HG03025 (cell line): Measurements from ENCODE around the gene PKP1.
"Not testable (repeated sequence)": the region's sequence is repeated elsewhere in the genome, so short reads cannot be mapped to it uniquely, and the experiment has no call there.

Source experiments
- ATAC-seq: cut with Tn5 transposase; IDR thresholded peaks from one replicate; pipeline ENCODE4 v1.9.1; 2021; ENCODE audit warnings: mild to moderate bottlenecking, moderate library complexity; ENCODE audit not compliant: unreplicated experiment, low FRiP score

Gene PKP1, protein sequence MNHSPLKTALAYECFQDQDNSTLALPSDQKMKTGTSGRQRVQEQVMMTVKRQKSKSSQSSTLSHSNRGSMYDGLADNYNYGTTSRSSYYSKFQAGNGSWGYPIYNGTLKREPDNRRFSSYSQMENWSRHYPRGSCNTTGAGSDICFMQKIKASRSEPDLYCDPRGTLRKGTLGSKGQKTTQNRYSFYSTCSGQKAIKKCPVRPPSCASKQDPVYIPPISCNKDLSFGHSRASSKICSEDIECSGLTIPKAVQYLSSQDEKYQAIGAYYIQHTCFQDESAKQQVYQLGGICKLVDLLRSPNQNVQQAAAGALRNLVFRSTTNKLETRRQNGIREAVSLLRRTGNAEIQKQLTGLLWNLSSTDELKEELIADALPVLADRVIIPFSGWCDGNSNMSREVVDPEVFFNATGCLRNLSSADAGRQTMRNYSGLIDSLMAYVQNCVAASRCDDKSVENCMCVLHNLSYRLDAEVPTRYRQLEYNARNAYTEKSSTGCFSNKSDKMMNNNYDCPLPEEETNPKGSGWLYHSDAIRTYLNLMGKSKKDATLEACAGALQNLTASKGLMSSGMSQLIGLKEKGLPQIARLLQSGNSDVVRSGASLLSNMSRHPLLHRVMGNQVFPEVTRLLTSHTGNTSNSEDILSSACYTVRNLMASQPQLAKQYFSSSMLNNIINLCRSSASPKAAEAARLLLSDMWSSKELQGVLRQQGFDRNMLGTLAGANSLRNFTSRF

DNA sequence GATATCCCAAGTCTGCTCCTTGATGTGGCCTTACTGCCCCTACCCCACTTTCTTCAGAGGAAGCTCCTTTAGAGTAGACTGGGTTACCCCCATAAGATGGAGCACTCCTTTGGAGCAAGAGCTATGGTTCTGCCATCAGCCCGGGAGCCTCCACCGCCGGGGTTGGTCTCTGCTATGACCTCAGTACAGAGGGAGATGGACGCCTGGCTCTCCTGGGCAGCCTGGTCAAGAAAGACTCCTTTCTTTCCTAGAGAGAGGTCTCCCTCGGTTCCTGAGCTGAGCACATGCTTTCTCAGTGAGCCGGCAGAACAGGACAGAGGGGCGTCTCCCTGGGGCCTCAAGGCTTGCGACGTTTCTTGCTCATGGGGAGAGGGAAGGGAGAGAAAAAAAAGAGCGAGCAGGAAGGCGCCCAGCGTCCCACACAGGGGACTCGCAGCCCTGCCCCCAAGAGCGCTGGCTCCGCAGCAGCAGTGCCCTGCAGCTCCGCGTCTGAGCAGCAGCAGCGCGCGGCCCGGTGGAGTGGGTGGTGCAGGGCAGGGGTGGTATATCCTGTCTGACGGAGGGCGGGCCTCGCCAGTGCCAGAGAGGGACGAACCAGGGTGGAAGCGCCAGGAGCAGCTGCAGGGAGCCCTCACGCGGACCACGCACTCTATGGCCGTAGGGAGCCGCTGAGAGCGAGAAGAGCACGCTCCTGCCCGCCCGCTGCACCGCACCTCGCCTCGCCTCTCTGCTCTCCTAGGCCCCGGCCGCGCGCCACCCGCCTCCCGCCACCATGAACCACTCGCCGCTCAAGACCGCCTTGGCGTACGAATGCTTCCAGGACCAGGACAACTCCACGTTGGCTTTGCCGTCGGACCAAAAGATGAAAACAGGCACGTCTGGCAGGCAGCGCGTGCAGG, at the start of gene PKP1:
TSS of gene PKP1 (plus strand) at position 576 of the 899 bp plus-strand sequence. CDS start at position 773, 197 bp downstream.
- ATAC-seq, result no peak

DNA sequence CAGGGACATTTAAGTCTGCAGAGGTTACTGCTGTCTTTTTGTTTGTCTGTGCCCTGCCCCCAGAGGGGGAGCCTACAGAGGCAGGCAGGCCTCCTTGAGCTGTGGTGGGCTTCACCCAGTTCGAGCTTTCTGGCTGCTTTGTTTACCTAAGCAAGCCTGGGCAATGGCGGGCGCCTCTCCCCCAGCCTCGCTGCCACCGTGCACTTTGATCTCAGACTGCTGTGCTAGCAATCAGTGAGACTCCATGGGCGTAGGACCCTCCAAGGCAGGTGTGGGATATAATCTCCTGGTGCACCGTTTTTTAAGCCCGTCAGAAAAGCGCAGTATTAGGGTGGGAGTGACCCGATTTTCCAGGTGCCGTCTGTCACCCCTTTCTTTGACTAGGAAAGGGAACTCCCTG, 43.7 kb upstream of the PKP1 start:
- not testable (repeated sequence) for ATAC-seq

DNA sequence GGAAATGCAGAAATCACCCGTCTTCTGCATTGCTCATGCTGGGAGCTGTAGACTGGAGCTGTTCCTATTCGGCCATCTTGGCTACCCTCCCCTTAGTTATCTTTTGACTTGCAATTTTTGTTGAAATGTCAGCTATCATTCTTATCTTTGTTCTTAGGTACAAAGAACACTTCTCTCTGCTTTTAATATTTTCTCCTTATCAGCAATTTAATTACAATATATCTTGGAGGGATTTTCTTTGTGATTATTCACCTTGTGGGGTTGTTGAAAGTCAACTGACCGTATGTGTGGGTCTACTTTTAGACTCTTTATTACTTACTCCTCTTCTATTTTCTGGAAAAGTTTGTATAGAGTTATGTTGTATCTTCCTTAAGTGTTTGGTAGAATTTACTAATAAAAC, 43.1 kb upstream of the PKP1 start:
- ATAC-seq, result no peak

DNA sequence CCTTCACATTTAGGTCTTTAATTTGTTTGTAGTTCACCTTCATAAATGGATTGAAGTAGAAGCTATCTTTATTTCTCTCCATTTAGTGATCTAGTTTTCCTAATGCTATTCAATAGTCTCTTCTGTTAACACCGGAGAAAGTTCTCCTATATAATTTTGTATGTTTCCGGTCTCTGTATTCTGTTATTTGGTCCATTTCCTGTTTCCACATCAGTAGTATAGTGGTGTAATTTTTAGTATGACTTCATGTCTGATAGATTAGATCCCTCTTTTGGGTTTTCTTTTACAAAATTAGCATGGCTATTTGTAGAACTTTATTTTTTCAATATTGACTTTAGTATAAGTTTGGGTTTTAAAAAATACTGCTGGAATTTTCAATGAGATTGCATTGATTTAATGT, 41.6 kb upstream of the PKP1 start:
- no peak for ATAC-seq

DNA sequence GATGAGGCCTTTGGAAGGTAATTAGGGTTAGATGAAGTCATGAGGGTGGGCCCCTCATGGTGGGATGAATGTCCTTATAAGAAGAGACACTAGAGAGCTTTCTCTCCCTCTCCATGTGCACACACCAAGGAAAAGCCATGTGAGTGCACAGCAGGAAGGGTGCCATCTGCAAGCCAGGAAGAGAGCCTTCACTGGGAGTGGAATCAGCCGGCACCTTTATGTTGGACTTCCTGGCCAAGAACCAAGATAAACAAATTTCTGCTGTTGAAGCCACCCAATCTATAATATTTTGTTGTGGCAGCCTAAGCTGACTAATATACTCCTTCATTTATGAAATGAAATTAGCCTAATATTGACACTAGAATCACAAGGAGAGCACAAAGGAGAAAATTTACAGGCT, 38.2 kb upstream of the PKP1 start:
- ATAC-seq, result no peak

DNA sequence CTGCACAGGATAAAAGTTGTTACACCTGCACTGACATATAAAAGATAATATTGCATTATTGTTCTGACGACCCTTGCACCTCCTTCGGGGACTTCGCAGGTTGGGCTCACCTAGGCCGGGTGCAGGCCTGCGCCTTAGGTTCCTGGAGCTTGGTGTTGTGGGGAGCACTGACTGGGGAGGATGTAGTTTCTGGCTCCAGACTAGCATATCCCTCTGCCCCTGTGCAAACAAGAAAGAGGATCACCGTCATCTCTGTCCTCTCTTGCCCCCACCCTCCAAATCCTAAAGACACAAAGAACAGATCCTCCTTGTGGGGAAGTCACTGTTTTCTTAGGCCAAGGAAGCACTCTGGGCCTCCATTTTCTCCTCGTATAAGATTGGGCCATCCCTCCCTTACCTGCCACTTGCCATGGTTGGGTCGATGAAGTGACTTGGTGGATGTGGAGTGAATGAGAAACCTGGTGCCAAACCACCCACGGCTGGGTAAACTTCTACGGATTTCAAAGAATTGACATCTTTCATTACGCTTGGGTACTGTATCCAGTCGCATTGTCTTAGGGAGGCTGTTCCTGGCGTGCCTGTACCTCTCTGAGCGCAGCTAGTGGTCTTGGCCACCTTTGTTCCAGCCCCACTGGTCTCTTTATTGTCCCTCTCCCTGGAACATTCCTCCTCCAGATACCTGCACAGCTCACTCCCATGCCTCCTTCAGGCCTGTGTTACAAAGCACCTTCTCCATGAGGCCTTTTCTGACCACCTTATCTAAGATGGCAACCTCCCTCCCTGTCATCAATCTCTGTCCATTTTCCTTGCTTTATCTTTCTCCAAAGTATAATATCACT, 34.4 kb upstream of the PKP1 start:
- no peak for ATAC-seq

DNA sequence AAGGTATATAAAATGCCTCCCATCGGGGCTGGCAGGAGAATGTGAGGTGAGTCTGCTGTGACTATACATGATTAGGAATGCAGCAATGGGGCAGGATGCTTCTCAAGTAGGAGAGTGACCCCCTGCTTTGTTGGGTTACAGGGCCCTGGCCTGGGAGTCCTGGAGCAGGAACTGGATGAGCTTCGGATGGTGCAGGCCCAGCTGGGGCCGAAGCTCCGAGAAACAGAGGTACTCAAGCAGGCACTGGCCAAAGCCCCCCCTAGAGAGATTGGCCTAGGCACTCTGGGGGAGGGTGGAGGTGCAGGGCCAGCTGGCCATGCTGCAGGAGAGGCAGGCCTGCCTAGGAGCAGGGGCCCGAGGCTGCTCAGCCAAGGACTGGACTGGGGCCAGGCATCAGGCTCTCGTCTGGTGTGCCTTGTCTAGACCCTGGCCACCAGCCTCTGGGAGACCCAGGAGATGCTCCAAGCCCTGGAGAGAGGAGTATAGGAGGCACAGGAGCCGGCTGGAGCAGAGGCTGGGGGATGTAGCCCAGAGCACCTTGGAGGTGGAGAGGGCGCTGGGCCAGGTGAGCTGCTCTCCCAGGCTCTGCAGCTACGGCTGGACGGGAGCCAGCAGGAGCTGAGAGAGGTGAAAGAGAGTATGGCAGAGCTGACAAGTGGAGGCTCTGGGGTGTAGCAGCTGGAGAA, 32.8 kb upstream of the PKP1 start:
- ATAC-seq, result no peak

DNA sequence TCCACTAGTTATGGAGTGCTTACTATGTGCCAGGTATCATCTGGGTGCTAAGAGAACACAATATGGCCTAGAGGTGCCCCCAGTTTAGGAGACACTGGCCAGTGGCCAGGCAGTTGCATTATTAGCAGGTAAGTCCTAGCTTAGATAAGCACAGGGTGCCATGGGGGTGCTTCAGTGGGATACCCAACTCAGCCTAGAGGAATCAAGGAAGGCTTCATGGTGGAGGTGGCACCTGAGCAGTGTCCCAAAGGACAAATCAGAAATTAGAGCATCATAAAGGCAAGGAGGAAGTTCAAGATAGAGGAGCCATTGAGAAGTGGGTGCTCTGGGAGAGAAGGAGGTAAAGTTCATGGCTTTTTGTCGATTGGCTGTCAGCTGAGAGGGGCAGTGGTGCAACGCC, 31.9 kb upstream of the PKP1 start:
- ATAC-seq, result no peak

DNA sequence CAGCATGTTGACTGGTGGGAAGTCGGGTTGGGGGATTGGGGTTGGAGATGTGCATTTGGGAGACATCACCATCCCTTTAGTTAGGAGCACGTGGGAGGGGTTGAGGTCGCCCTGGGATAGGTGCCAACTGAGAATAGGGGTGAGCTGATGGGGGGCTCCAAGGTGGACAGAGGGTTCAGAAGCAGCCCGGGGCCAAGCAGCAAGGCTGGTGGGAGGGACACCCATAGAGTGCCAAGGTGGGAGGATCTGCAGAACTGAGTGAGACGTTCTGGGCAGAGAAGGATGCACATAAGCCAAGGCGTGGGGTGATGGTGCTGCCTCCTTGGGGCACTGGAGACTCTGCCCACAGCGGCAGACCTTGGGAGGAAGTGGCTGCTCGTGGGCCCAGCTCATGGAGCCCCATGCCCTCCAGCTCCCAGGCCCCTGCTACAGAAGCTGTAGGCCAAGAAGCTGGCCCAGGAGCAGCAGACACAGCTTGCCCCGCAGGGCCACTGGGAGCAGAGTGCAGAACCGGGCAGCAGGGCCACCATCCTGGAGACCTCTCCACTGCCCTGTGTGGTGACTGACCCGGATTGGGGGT, 31.4 kb upstream of the PKP1 start:
- ATAC-seq, result no peak

DNA sequence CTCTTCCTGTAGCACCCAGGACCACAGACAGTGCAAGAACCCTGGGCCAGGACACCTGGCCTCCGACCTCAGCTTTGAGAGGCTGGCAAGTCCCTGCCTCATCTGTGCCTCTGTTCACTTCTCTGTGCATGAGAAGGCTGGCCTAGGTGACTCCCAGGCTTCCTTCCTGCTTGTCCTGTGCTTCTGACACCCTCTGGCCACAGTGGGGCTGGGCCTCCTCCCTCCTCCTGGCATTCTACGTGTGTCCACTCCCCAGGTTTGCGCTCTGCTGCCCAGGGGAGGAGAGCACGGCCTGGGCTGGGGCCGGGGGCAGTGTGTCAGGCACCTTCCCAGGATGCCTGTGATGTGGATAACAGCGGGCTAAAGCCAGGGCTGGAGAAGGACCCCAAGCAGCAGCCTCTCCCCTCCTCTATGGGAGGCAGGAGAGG, 30.3 kb upstream of the PKP1 start:
- ATAC-seq, result no peak

DNA sequence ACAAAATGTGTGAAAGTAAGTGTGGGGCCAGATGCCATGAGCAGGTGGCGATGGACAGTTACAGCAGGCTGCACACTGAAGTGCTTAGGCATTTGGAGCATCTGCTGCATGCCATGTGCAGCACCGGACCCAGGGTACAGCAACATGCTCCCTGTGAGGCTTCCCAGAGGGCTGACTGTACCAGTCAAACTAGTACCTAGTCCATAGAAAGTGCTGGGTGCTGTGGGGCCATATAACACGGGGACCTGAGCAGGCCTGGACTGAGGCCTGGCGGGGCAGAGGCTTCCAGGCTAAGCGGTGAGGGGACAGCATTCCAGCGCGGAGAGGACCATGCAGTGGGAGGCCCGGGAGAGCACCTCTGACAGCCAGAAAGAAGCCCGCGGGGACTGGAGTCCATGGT, 29.9 kb upstream of the PKP1 start:
- no peak for ATAC-seq

DNA sequence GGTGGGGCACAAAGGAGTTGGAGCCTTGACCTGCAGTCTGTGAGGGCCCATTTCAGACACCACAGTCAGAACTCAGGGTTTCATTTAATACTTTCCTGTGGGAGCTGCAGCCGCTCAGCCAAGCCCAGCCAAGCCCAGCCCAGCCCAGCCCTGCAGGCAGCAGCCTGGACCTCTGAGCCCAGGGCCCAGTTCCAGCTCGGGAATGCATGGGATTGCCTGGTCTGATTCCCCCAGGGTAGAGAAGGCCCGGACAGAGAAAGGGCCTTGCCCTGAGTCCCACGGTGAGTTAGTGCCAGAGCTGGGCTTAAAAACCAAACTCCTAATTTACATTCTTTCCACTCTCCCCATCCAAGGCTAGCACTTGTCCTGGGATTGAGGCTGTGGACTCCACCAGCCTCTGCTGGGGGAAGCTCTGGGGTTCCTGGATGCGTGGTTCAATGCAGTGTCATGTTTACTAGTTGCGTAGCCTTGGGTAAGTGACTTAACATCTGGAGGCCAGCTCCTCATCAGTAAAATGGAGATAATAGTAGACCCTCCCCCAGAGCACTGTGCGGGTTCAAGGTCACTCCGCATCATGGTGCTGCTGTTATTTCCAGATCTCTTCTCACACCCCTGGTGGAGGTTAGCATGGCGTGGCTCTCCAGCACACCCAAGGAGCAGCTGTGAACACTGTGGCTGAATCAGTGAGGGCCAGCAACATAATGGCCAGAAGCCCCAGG, 29.2 kb upstream of the PKP1 start:
- ATAC-seq, result no peak

DNA sequence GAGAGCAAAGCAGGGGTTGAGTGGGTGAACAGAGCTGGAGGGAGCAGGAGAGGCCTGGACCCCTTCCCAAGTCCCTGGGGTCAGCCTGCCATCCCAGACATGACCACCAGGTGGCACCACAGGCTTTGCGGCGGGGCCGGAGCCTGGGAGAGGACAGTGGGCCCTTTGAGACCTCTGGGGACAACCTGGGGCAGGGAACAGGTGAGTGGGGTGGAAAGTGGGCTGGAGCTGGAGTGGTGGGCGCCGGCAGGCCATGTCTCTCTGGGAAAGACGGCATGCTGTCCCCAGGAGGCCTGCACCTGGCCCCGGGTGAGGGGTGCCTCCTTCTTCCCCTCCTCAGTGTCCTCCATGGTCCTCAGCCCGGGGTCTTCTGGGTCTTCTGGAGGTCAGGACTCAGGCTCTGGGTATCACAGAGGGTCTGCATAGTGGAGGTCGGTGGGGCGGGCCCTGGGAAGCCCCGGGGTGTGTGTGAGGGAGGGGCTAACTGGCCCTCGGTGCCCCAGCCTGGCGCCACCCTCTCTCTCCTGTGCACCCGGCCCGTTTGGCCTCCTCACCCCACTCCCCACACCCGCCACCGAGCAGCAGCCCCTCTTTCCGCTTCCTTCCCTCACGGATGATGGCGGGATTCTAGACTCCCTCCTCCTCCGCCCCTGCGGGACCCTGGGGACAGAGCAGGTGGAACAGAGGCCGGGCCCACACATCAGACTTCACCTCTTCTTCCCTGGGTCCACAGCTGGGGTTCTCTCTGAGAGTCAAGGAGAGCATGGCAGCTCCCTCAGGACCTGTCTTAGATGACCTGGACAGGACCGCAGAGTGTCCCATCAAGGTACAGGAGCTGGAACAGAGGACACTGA, 28.5 kb upstream of the PKP1 start:
- no peak for ATAC-seq

DNA sequence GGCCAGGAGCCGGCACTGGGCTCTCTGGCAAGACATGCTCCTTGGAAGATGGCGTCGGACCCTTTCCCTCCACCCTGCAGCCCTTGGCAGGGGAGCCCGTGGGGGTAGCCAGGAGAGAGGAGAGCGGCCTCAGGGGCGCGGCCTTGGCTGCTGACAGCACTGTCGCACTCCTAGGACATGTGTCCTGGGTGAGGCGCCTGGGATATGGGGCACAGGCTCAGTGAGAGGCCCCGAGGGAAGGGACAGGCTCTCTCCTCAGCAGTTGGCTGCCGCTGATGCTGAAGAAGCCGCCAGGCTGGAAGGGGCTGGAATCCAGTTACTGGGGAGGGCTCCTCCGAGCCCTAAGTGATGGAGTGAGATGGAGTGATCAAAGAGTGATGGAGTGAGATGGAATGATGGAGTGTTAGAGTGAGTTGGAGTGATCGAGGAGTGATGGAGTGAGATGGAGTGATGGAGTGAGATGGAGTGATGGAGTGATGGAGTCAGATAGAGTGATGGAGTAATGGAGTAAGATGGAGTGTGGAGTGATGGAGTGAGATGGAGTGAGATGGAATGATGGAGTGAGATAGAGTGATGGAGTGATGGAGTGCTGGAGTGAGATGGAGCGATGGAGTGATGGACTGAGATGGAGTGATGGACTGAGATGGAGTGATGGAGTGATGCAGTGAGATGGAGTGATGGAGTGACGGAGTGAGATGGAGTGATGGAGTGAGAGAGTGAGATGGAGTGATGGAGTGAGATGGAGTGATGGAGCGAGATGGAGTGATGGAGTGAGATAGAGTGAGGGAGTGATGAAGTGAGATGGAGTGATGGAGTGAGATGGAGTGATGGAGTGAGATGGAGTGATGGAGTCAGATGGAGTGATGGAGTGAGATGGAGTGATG, 27.6 kb upstream of the PKP1 start:
- no peak for ATAC-seq

DNA sequence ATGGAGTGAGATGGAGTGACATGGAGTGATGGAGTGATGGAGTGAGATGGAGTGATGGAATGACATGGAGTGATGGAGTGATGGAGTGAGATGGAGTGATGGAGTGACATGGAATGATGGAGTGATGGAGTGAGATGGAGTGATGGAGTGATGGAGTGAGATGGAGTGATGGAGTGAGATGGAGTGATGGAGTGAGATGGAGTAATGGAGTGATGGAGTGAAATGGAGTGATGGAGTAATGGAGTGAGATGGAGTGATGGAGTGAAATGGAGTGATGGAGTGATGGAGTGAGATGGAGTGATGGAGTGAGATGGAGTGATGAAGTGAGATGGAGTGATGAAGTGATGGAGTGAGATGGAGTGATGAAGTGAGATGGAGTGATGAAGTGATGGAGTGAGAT, 25.2 kb upstream of the PKP1 start:
- not testable (repeated sequence) for ATAC-seq

DNA sequence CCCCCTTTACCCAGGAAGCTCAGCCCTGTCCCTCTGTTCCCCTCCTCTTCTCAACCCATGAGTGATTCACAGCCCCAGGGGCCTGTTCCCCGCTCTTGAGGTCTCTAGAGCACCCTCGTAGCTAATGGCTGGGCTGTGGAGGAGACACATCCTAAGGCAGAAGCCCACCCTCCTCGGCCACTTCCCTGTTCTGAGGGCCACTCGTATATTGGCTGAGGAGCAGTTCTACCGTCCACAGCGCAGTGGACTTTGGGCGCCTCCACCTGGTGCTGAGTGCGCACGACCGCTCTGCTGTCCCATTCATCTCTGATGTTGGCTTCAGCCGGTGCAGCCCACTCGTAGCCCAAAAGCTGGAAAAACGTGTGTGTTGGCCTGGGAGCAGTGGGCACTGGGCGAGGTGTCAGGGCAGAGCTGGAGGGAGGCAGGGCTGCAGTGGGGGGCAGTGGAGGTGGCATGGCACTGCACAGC, 24.5 kb upstream of the PKP1 start:
- no peak for ATAC-seq
